BLaER1 (cell line): Measurements from ENCODE around the gene MPV17L.
"Not testable (repeated sequence)": the region's sequence is repeated elsewhere in the genome, so short reads cannot be mapped to it uniquely, and the experiment has no call there.

Source experiments
- H3K27ac ChIP-seq: shearing (Covaris generic); formaldehyde crosslinking; 2 replicates; pipeline ENCODE4 v1.8.1; 2022
- H3K27me3 ChIP-seq: shearing (Covaris generic); formaldehyde crosslinking; 2 replicates; pipeline ENCODE4 v1.8.1; 2022
- H3K36me3 ChIP-seq: shearing (Covaris generic); formaldehyde crosslinking; 2 replicates; pipeline ENCODE4 v1.8.1; 2022
- H3K4me1 ChIP-seq: shearing (Covaris generic); formaldehyde crosslinking; 2 replicates; pipeline ENCODE4 v1.8.1; 2022
- H3K4me2 ChIP-seq: shearing (Covaris generic); formaldehyde crosslinking; 2 replicates; pipeline ENCODE4 v1.8.1; 2022
- H3K4me3 ChIP-seq: shearing (Covaris generic); formaldehyde crosslinking; 2 replicates; pipeline ENCODE4 v1.8.1; 2022
- H3K9ac ChIP-seq: shearing (Covaris generic); formaldehyde crosslinking; 2 replicates; pipeline ENCODE4 v1.8.1; 2022
- H3K9me3 ChIP-seq: shearing (Covaris generic); formaldehyde crosslinking; 2 replicates; pipeline ENCODE4 v1.8.1; 2022
- H4K20me1 ChIP-seq: shearing (Covaris generic); formaldehyde crosslinking; 2 replicates; pipeline ENCODE4 v1.8.1; 2022
- Cebpa-rat ChIP-seq: shearing (Covaris generic); IDR thresholded peaks from 2 replicates; pipeline ENCODE4 v1.8.1; 2022

Gene MPV17L

DNA sequence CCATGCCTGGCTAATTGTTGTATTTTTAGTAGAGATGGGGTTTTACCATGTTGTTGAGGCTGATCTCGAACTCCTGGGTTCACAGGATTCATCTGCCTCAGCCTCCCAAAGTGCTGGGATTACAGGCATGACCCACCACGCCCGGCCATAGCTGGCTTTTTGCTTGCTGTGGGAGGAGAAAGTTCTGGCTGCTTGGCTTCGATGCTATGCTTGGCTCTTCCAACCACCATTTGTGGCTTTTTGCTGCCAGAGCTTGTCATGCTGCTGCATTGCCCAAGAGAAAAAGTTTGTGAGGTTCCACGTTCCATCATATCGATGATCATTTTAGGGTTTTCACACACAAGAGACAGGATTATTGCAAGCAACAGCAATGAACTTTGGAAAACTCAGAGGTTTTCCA, 55.1 kb downstream of the MPV17L start:
- Histone ChIP-seq H3K27ac (no peak overlapping the region), H3K9ac (no peak overlapping the region), H3K36me3 (no peaks in the 10 kb centered on the region), H4K20me1 (no peaks in the 10 kb centered on the region), H3K4me1 (peaks cover 7% of the 10 kb centered on the region; the same call in 1 of the 2 replicates), H3K4me3 (no peak overlapping the region), H3K9me3 (peaks cover 5% of the 10 kb centered on the region), H3K4me2 (no peak overlapping the region), H3K27me3 (no peaks in the 10 kb centered on the region)
- TF ChIP-seq Cebpa-rat, result no peak

DNA sequence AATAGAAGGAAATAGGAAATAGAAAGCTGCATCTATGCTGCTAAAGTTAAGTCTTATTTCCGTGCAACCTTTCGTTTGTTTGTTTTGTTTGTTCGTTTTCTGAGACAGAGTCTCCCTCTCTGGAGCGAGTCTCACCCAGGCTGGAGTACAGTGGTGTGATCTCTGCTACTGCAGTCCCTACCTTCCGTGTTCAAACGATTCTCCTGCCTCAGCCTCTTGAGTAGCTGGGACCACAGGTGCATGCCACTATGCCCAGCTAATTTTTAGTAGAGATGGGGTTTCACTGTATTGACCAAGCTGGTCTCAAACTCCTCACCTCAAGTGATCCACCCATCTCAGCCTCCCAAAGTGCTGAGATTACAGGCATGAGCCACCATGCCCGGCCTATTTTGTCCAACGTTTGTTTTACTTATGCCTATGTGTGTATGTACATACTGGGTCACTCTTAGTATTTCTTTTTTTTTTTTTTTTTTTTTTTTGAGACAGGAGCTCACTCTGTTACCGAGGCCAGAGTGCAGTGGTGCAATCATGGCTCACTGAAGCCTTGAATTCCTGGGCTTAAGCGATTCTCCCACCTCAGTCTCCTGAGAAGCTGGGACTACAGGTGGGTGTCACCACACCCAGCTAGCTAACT, 55.7 kb downstream of the MPV17L start:
- H3K9me3 ChIP-seq, result no peaks in the 10 kb centered on the region
- no peak overlapping the region for H3K27ac ChIP-seq
- H3K9ac ChIP-seq, result no peak overlapping the region
- H4K20me1 ChIP-seq, result no peaks in the 10 kb centered on the region
- no peaks in the 10 kb centered on the region for H3K27me3 ChIP-seq
- no peaks in the 10 kb centered on the region for H3K36me3 ChIP-seq
- no peak overlapping the region for H3K4me3 ChIP-seq
- peaks cover 7% of the 10 kb centered on the region; the same call in 1 of the 2 replicates for H3K4me1 ChIP-seq
- no peak for TF ChIP-seq Cebpa-rat
- H3K4me2 ChIP-seq, result no peak overlapping the region

DNA sequence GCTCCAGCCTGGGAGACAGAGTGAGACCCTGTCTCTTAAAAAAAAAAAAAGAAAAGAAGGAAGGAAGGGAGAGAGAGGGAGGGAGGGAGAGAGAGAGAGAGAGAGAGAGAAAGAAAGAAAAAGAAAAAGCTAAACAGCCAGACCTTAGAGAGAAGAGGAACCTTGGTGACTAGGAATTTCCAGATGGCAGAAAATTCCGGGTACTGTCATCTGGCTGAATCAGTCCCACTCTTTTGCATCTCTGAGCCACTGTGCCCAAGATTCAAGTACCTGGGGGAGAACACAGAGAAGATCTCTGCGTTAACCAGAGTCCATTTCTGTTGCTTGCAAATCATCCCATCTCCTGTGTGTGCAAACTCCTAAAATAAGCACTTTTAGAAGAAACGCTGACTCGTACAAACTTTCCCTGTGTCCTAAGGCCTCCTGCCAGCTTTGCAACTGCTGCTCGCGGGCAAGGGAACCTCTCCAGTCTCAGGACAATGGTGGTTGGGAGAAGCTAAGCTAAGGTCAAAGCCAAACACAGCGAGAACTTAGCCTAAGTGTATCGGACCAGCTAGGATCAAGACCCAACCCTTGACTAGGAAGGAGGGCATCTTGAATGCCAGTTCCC, 56.8 kb downstream of the MPV17L start:
- TF ChIP-seq Cebpa-rat, result no peak
- H3K27me3 ChIP-seq, result no peaks in the 10 kb centered on the region
- no peaks in the 10 kb centered on the region for H4K20me1 ChIP-seq
- H3K9me3 ChIP-seq, result no peaks in the 10 kb centered on the region
- peaks cover 7% of the 10 kb centered on the region; the same call in 1 of the 2 replicates for H3K4me1 ChIP-seq
- H3K4me2 ChIP-seq, result no peak overlapping the region
- H3K27ac ChIP-seq, result no peak overlapping the region
- no peak overlapping the region for H3K9ac ChIP-seq
- H3K4me3 ChIP-seq, result no peak overlapping the region
- no peaks in the 10 kb centered on the region for H3K36me3 ChIP-seq

DNA sequence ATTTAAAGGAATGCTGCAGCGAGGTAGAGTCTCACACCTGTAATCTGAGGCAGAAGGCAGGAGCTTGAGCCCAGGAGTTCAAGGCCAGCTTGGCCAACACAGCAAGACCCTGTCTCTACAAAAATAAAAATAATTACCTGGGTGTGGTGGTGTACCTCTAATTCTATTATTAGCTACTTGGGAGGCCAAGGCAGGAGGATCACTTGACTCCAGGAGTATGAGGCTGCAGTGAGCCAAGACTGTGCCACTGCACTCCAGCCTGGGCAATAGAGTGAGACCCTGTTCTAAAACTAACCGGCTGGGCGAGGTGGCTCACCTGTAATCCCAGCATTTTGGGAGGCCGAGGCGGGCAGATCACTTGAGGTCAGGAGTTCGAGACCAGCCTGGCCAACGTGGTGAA, 57.7 kb downstream of the MPV17L start:
- H3K4me2 ChIP-seq, H4K20me1 ChIP-seq, H3K9me3 ChIP-seq, H3K27me3 ChIP-seq, H3K9ac ChIP-seq, H3K4me3 ChIP-seq, H3K27ac ChIP-seq, H3K36me3 ChIP-seq: not testable (repeated sequence)
- H3K4me1 ChIP-seq, result peaks cover 15% of the 10 kb centered on the region; the same call in 1 of the 2 replicates

DNA sequence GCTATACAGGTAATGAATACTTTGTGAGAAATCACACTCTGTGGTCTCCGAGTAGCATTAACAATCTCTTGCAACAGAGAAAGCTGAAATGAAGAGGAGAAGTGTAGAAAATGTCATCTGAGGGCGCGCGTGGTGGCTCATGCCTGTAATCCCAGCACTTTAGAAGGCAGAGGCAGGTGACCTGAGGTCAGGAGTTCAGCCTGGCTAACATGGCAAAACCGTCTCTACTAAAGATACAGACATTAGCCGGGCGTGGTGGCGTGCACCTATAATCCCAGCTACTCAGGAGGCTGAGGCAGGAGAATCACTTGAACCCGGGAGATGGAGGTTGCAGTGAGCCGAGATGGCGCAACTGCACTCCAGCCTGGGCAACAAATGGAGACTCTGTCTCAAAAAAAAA, 59.4 kb downstream of the MPV17L start:
- H3K4me2 ChIP-seq, H3K9me3 ChIP-seq, H3K27me3 ChIP-seq, H3K36me3 ChIP-seq, H3K9ac ChIP-seq, H3K27ac ChIP-seq, H3K4me3 ChIP-seq, H4K20me1 ChIP-seq: not testable (repeated sequence)
- H3K4me1 ChIP-seq, result peaks cover 15% of the 10 kb centered on the region; the same call in 1 of the 2 replicates

DNA sequence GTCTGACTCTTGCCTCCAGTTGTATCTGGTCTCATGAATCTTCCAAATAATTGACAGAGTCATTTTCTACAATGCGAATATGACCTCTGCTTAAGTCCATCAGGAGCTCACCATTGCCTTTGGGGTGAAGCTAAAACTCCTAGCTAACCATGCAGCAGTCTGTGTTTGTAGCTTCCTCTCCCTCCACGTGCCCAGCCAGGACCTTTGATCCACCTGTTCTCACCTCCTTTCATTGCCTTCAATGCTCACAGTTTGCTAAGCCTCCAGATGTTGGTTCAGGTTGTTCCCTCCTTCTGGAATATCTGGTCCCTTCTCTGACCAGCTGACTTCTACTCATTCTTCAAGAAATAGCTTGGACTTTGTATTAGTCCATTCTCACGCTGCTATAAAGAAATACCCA, 61.8 kb downstream of the MPV17L start:
- H3K9me3 ChIP-seq, result peaks cover 5% of the 10 kb centered on the region; the same call in 1 of the 2 replicates
- no peaks in the 10 kb centered on the region for H3K27me3 ChIP-seq
- no peak for TF ChIP-seq Cebpa-rat
- H3K4me2 ChIP-seq, result no peak overlapping the region
- no peak overlapping the region for H3K9ac ChIP-seq
- no peak overlapping the region for H3K4me3 ChIP-seq
- no peak overlapping the region for H3K27ac ChIP-seq
- H4K20me1 ChIP-seq, result no peaks in the 10 kb centered on the region
- peaks cover 15% of the 10 kb centered on the region; the same call in 1 of the 2 replicates for H3K4me1 ChIP-seq
- no peaks in the 10 kb centered on the region for H3K36me3 ChIP-seq

DNA sequence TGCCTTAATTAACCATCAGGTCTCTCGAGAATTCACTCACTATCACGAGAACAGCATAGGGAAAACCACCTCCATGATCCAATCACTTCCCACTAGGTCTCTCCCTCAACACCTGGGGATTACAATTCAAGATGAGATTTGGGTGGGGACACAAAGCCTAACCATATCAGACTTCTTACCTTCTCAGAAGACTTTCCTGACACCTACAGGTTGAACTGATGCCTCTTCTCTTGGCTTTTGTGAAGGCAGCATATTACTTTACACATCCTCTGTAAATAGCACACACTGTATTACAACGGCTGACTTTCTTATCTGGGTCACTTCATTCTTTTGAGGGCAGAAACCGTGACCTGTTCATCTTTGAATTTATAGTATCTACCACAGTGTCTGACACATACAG, 62.4 kb downstream of the MPV17L start:
- peaks cover 15% of the 10 kb centered on the region; the same call in 1 of the 2 replicates for H3K4me1 ChIP-seq
- H3K9ac ChIP-seq, result no peak overlapping the region
- H3K36me3 ChIP-seq, result no peaks in the 10 kb centered on the region
- no peak overlapping the region for H3K4me3 ChIP-seq
- no peaks in the 10 kb centered on the region for H3K27me3 ChIP-seq
- no peaks in the 10 kb centered on the region for H4K20me1 ChIP-seq
- no peak overlapping the region for H3K27ac ChIP-seq
- TF ChIP-seq Cebpa-rat, result no peak
- H3K9me3 ChIP-seq, result peaks cover 5% of the 10 kb centered on the region; the same call in 1 of the 2 replicates
- no peak overlapping the region for H3K4me2 ChIP-seq

DNA sequence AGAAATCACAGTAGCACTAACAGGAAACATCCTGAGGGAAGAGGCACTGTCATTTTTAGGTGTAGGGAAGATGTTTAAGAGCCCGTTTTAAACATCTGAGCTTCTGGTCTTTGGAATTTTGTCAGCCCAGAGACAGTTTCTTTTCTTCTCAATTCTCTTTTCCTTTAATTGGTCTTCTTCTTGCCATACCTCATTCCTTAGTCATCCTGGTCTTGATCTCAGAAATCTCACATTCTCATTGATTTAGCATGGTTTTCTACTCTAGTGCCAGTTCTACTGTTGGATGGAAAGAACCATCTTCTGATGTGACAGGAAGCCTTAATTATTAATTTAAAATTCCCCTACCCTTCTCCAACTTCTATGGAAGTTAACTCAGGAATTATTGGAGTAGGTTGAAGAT, 64.2 kb downstream of the MPV17L start:
- H3K36me3 ChIP-seq, result no peaks in the 10 kb centered on the region
- peaks cover 5% of the 10 kb centered on the region; the same call in 1 of the 2 replicates for H3K9me3 ChIP-seq
- H3K27me3 ChIP-seq, result no peaks in the 10 kb centered on the region
- no peak overlapping the region for H3K4me2 ChIP-seq
- no peak overlapping the region for H3K27ac ChIP-seq
- H3K9ac ChIP-seq, result no peak overlapping the region
- TF ChIP-seq Cebpa-rat, result no peak
- H3K4me1 ChIP-seq, result 0 out of 2 replicates have a peak, but pooled peaks cover 7% of the 10 kb centered on the region
- H3K4me3 ChIP-seq, result no peak overlapping the region
- no peaks in the 10 kb centered on the region for H4K20me1 ChIP-seq

DNA sequence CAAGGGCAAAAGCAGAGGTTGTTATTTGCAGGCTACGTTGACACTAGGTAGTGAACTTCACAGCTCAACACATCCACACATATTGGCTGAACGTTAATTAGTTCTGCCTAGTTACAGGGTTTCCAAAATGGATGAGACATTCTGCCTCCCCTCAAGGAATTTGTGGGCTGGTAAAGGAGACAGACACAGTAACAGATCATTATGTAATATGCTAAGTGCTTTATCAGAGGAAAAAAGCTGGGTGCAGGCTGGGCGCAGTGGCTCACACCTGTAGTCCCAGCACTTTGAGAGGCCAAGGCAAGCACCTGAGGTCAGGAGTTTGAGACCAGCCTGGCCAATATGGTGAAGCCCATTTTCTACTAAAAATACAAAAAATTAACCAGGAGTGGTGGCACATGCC, 65.0 kb downstream of the MPV17L start:
- no peak for TF ChIP-seq Cebpa-rat
- H3K4me2 ChIP-seq, result no peak overlapping the region
- no peak overlapping the region for H3K9ac ChIP-seq
- no peak overlapping the region for H3K4me3 ChIP-seq
- no peaks in the 10 kb centered on the region for H3K36me3 ChIP-seq
- H3K27me3 ChIP-seq, result no peaks in the 10 kb centered on the region
- 0 out of 2 replicates have a peak, but pooled peaks cover 7% of the 10 kb centered on the region for H3K4me1 ChIP-seq
- no peaks in the 10 kb centered on the region for H4K20me1 ChIP-seq
- no peak overlapping the region for H3K27ac ChIP-seq
- peaks cover 5% of the 10 kb centered on the region; the same call in 1 of the 2 replicates for H3K9me3 ChIP-seq

DNA sequence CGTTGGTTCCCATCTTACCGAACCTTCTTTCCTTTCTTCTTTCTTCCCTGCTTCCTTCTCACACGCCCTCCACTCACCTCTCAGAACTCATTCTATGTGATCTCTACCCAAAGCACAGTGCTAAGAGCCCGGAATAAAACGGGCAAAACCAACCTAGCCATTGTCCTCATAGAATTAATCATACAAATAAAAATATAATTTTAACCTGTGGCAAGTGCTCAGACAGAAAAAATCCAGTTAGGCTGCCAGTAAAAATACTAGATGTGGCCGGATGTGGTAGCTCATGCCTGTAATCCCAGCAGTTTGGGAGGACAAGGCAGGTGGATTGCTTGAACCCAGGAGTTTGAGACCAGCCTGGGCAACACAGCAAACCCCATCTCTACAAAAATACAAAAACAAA, 65.8 kb downstream of the MPV17L start:
- Histone ChIP-seq H3K4me1 (0 out of 2 replicates have a peak, but pooled peaks cover 7% of the 10 kb centered on the region), H3K9ac (no peak overlapping the region), H3K36me3 (no peaks in the 10 kb centered on the region), H3K4me3 (no peak overlapping the region), H3K9me3 (peaks cover 5% of the 10 kb centered on the region; the same call in 1 of the 2 replicates), H3K27me3 (no peaks in the 10 kb centered on the region), H3K27ac (no peak overlapping the region), H3K4me2 (no peak overlapping the region), H4K20me1 (no peaks in the 10 kb centered on the region)
- TF ChIP-seq Cebpa-rat, result no peak
